CD4-positive, alpha-beta T cell treated with Interleukin-15 for 1 hour (primary cell): ENCODE measurements around the gene SLC37A1.

Source experiments
- DNase-seq: peaks from one replicate; pipeline ENCODE4 v3.0.0-alpha.2; 2020

Gene SLC37A1

GRCh38 chr21:42546433-42546832, 32.8 kb downstream of the SLC37A1 start:
- DNase-seq = no peak

DNA sequence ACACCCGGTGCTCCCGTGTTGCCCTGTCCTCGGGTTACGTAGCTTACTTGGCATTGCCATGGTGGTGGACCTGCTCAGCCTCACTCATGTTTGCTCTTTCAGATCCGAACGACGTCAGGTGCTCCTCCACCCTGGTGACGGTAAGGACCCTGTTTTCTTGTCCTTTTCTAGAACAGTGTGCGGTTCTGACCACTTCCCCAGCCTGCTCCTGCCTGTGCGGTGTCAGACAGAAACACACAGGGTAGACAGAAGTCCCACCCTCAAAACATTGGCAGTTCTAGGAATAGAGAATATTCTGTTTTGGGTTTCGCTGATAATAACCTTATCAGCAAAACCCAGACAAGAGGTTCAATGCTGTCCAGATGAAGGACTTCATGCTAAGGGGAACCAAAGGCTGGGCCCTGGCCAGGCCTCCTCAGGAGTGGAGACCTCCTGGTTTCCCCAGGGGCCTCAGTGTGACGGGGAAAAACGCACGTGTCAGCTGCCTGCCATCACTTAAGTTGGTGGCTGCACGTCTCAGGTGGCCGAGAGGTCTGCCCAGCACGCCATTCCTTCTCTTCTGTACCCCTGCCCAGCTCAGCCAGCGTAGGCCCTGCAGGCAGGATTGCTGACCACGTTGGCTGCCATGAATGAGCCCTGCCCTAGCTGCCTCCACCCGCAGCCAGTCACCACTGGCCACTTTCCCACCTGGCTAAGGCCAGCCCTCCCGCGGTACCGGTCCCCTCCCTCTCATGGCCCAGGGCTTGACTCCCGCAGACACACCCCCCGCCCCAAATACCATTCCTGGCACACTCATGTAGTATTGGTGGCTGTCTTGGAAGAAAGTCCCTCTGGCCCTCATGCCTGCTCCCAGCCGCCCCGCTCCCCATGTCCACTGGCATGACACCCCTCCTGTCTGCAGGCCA, 33.6 kb downstream of the SLC37A1 start:
- DNase-seq = no peak

DNA sequence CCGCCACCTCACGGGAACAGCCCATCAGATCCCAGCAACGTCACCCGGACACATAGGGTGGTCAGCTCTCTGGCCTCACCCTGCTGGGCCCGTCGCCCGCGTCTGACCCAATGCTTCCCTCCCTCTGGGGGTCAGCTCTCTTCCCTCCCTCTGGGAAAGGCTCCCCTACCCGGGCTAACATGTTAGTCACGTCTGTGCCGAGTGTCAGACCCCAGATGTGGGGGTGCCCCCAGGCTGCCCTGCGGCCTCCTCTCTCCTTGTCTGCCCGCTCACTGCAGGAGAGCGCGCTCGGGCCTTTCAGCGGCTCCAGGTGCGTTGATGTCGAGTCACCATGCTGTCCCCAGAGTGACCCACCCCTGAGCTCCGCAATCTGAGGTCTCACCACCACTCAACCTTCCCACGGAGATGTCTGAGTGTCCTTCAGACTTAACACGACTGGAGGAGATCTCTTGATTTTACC, 34.3 kb downstream of the SLC37A1 start:
- no peak for DNase-seq

- DNase-seq = no peak
These were observed 35.2 kb downstream of the SLC37A1 start for GRCh38 chr21:42548687-42549406.

DNA sequence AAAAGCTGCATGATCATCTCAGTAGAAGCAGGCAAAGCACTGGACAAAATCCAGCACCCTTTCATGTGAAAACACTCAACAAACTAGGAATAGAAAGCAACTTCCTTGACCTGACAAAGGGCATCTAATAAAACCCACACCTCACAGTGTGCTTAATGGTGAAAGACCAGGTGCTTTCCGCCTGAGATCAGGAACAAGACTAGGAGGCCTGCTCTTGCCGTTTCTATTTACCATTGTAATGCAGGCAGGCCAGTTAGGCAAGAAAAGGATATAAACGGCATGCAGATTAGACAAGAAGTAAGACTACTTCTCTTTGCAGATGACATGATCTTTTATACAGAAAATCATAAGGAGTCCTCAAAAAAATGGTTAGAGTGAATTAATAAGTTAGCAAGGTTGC, 37.2 kb downstream of the SLC37A1 start:
- DNase-seq = no peak

DNA sequence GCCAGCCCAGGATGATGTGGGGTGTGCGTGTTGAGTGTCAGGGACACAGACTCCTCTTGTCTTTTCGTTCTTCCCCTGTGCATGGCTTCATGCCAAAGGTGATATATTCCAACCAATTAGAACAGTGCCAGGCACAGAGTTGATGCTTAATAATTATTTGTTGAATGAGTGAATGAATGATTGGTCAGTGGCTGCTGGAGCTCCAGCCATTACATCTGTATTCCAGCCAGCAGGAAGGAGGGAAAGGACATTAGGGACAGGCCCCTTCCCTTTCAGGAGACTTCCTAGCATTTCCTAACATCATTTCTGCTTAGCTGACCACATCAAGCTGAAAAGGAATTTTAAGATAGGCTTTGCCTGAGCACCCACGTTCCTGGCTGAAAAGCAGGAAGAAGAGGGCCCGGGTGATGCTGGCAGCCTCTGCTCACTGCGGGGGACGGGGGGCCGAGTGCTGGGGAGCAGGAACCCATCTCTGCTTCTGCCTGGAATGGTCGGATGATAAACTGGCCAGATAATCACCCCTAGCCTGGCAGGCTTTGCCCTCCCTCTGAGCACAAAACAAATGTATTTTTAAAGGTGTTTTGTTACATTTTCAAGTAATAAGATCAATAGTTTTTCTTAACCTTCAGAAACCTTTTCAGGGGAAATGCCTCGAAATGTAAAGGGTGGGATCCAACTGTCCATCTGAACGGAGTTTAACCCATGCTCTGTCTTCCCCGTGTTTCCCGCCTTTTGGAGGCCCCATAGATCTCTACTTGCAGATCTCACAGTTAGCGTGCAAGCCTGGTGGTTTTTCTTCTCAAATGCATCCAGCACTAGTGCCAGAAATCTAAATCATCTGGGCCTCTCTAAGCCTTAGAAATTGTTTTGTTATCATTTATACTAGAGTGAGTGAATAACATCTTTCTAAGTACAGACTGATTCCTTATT, 39.0 kb downstream of the SLC37A1 start:
- no peak for DNase-seq

DNA sequence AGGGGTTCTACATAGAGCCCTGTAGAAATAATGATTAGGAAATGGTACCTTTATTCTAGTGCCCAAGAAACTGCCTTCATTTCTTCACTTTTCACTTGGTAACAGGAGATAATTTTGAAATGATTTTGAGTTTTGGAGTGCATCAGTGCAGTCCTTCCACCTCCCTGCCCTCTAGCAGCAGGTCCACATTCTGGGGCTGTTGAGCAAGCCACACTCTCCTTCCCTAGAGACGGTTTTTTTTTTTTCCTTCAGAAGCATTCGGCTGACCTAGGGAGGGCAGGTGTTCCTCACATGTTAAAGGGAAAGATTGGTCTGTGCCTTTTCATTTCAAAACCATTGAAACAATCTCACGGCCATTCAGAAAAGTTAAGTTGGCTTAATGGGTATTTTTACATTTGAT, 39.8 kb downstream of the SLC37A1 start:
- no peak for DNase-seq

GRCh38 chr21:42554251-42554961, 40.8 kb downstream of the SLC37A1 start:
- DNase-seq = no peak

DNA sequence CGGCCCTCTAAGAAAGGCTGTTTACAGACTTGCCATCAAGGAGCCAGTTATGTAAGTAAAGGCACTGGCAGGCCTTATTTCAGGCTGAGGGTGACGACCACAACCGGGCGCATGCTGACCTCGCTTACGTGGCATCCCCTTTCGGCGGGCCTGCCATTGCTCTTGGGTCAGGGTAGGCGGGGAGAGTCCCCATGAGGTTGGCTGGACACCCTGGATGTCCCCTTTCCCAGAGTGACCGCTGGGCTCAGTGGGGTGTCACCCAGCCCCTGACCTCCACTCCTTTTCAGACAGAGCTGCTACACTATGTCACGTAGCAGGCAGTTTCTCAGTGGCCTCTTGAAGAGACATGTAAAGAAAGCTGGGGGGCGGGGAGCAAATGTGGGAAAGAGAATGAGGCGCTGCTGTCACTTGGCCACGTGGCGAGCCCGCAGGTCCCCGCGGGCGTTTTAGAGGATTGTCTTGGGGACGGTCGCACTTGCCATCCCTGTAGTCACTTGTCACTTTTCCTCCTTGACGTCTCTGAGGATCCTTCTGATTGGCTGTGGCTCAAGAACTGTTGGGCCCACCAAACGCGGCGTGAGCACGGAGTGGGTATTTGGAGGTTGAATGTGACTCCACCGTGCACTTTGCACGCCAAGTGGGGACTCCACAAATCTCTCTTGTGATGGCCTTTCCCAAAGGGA, 42.2 kb downstream of the SLC37A1 start:
- no peak for DNase-seq

GRCh38 chr21:42556476-42556875, 42.8 kb downstream of the SLC37A1 start:
- DNase-seq = no peak

DNA sequence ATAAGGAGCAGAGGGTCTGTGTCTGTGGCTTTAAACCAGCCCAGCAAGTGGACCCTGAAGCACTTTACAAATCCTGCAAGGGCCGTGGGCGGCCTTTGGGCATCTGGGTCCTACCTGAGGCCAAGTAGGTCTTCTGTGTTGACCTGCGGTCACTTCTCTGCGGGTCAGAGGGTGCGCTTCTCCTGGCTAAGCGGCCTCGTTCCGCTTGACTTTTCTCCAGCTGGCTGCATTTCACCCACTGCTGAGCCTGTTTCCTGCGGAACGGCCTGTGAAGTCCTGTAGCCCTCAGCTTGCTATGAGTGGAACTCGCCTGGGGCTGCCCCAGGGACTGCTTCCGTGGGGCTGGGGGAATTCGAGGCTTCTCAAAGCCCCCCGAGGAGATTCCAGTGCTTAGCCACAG, 43.3 kb downstream of the SLC37A1 start:
- no peak for DNase-seq

DNA sequence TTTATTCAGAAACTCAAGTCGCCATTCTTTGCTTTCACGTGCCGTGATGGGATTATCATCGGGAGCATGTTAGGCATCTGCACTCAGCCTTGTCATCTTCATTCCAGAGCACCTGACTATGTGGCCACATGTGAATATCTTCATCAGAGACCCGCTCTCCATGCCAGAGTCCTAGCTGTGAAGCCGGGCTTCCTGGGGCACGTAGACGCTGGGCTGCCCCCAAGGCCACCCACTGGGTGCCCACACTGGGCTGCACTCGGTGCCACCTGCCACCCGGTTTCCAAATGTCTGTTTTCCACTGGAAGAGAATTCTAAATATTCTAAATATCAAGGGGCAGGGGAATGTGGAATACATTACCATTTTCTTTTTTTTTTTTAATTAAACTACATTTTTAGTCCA, 43.8 kb downstream of the SLC37A1 start:
- no peak for DNase-seq

- DNase-seq = no peak
These were observed 44.7 kb downstream of the SLC37A1 start for GRCh38 chr21:42558368-42558767.

GRCh38 chr21:42558846-42559245, 45.2 kb downstream of the SLC37A1 start:
- no peak for DNase-seq

GRCh38 chr21:42559326-42559725, 45.7 kb downstream of the SLC37A1 start:
- no peak for DNase-seq

- no peak for DNase-seq
These were observed 47.0 kb downstream of the SLC37A1 start for GRCh38 chr21:42560517-42561179.

DNA sequence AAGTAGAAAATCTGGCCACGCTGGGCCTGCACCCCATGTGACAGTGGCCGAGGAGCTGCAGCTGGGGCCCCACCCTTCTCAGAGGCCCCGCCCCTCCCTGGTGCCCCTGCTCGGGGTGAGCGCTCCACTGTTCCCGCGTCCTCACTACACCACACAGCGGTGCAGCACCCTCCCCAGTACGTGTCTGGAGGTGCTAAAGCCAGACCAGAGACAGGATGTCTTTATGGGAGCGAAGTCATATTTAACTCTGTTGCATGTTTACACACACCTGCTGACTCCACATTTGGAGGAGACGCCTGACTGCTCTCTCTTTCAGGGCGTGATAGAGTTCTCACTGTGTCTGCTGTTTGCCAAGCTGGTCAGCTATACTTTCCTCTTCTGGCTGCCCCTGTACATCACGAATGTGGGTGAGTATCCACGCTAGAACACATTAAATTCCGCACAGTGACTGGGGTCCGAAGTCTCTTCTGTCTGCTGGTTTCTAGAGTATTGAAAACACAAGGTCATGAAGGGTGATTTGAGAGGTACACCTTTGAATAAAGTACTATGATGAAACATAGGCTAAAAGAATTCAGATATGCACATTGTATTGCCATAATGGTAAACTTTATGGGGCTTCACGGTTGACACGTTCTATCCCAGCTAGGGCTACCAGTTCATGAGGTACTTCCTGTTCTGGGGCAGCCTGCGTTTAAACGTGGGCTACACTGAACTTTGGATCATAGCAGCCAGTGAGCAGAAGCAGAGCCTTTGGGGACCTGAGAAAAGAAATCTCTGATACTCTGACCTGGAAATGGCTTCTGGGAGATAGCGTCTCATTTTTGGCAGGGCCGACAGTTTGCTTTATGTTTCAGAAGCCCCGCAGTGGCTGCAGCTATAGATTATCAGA, 48.4 kb downstream of the SLC37A1 start:
- no peak for DNase-seq

DNA sequence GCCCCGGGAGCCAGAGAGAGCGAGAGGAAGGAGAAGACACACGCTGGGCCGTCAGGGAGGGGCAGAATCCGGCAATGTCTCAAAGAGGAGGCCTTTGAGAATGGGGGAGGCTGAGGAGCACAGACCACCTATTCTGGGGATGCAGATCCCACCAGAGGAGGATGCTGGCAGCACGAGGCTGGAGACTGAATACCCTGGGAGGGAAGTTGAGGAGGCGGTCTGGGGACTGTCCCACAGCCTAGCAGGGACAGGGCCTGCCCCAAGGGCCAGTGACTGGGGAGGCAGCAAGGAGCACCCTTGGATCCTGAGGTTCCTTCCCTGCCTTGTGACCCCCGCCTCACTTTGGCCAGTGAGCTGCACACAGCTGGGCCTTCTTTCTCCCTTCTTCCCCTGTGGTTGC, 49.2 kb downstream of the SLC37A1 start:
- no peak for DNase-seq

GRCh38 chr21:42563261-42563660, 49.6 kb downstream of the SLC37A1 start:
- DNase-seq = no peak

GRCh38 chr21:42563686-42564085, 50.0 kb downstream of the SLC37A1 start:
- DNase-seq = no peak
